NCI-H1436 treated with DMSO at 0.1 percent for 48 hours (cell line): ENCODE results near the gene COBL.

Experiments used
- DNase-seq: peaks from one replicate; lab custom pipeline; 2025; lab: John Stamatoyannopoulos, UW

COBL gene

GRCh38 chr7:51142741-51143385, 173.7 kb downstream of the COBL start:
- no peak for DNase-seq

- no peak for DNase-seq
Measured at GRCh38 chr7:51141451-51142003, 175.1 kb downstream of the COBL start.

- DNase-seq, result no peak
Measured at GRCh38 chr7:51140199-51141164, 176.1 kb downstream of the COBL start.

GRCh38 chr7:51139796-51140195, 176.8 kb downstream of the COBL start:
- no peak for DNase-seq

- DNase-seq, result peak; percentile 94
Measured at GRCh38 chr7:51138123-51139085, 178.2 kb downstream of the COBL start.

GRCh38 chr7:51135576-51135975, 181.0 kb downstream of the COBL start:
- no peak for DNase-seq

GRCh38 chr7:51134013-51134441, 182.6 kb downstream of the COBL start:
- DNase-seq, result no peak

- DNase-seq, result no peak
Measured at GRCh38 chr7:51132661-51133060, 183.9 kb downstream of the COBL start.

GRCh38 chr7:51129527-51130472, 186.8 kb downstream of the COBL start:
- DNase-seq, result no peak

- no peak for DNase-seq
Measured at GRCh38 chr7:51128545-51129435, 187.8 kb downstream of the COBL start.

GRCh38 chr7:51127618-51127904, 189.0 kb downstream of the COBL start:
- no peak for DNase-seq

- no peak for DNase-seq
Measured at GRCh38 chr7:51126813-51127617, 189.6 kb downstream of the COBL start.

- no peak for DNase-seq
Measured at GRCh38 chr7:51126324-51126723, 190.3 kb downstream of the COBL start.

- no peak for DNase-seq
Measured at GRCh38 chr7:51124321-51124720, 192.3 kb downstream of the COBL start.

- no peak for DNase-seq
Measured at GRCh38 chr7:51123322-51124019, 193.1 kb downstream of the COBL start.

- no peak for DNase-seq
Measured at GRCh38 chr7:51121931-51122425, 194.6 kb downstream of the COBL start.

GRCh38 chr7:51121036-51121790, 195.4 kb downstream of the COBL start:
- DNase-seq, result no peak
